Measurements from ENCODE around the gene AKAP13.

The AKAP13 gene

DNA sequence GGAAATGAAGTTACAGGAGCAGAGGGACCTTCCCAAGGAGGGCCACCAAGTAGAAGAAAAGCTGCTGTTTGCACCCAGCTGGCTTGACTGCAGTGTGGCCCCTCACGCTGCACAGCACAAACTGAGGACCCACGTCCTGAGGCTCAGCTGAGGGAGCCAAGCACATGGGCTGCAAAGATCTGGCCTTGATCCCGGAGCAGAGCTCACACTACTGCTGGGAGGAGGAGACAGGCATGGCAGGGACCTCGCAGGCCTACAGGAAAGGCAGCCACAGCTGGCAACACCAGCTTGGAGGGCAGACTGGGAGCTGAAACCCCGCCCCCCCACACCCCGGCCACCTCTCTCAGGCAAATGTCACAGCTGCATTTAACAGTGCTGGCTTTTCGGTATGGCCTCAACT is 374.6 kb downstream of the AKAP13 start:
- Histone ChIP-seq H3K4me1 (ENCODE audit: control insufficient read depth, insufficient read depth, low read length) (peaks cover 10% of the 10 kb centered on the region), H3K27me3 (ENCODE audit: control insufficient read depth, insufficient read depth, low read length) (no peaks in the 10 kb centered on the region), H3K9ac (ENCODE audit: low read length) (no peak overlapping the region), H3K36me3 (ENCODE audit: control insufficient read depth, insufficient read depth, low read length) (no peaks in the 10 kb centered on the region), H3K27ac (ENCODE audit: low read depth, low read length) (no peak overlapping the region), H3K4me3 (ENCODE audit: low read length) (no peak overlapping the region)

DNA sequence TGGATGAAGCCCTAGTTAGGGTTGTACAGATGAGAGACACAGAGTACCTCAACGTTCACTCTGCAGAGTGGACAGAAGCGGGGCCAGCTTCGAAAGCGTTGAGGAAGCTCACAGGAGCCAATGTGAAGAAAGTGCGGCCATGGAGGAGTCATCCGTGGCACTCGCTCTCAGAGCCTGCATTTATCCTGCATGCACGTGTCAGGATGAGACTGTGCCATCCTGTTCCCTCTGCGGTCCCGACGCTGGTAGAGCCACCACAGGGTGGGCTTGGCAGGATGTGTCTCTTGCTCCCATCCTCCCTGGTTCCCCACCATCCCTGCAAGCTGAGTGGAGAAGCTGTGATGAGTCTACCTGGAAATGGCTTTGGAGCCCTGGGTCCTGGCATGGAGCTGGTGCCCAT is 375.1 kb downstream of the AKAP13 start:
- Histone ChIP-seq H3K4me3 (ENCODE audit: low read length) (no peak overlapping the region), H3K36me3 (ENCODE audit: control insufficient read depth, insufficient read depth, low read length) (no peaks in the 10 kb centered on the region), H3K27ac (ENCODE audit: low read depth, low read length) (no peak overlapping the region), H3K4me1 (ENCODE audit: control insufficient read depth, insufficient read depth, low read length) (peaks cover 9% of the 10 kb centered on the region), H3K9ac (ENCODE audit: low read length) (no peak overlapping the region), H3K27me3 (ENCODE audit: control insufficient read depth, insufficient read depth, low read length) (no peaks in the 10 kb centered on the region)

DNA sequence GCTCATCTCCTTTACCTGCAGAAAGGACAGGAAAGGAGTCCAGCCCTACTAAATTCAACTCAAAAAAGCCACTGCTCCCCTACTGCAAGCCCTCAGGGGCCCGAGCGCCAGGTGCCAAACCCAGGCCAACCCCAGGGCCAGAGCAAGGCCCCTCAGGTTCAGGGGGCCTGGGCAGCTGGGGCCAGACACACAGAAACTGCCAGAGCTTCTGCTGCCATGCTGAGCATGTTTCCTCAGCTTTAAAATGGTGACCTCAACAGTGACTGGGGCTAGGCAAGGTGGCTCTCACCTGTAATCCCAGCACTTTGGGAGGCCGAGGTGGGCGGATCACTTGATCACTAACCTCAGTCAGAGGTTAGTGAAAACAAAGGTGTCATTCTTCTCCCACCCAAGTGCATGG is 375.5 kb downstream of the AKAP13 start:
- no peaks in the 10 kb centered on the region for H3K27me3 ChIP-seq (ENCODE audit: control insufficient read depth, insufficient read depth, low read length)
- no peaks in the 10 kb centered on the region for H3K36me3 ChIP-seq (ENCODE audit: control insufficient read depth, insufficient read depth, low read length)
- H3K4me3 ChIP-seq (ENCODE audit: low read length) = no peak overlapping the region
- H3K27ac ChIP-seq (ENCODE audit: low read depth, low read length) = no peak overlapping the region
- no peak overlapping the region for H3K9ac ChIP-seq (ENCODE audit: low read length)
- H3K4me1 ChIP-seq (ENCODE audit: control insufficient read depth, insufficient read depth, low read length) = peaks cover 5% of the 10 kb centered on the region

DNA sequence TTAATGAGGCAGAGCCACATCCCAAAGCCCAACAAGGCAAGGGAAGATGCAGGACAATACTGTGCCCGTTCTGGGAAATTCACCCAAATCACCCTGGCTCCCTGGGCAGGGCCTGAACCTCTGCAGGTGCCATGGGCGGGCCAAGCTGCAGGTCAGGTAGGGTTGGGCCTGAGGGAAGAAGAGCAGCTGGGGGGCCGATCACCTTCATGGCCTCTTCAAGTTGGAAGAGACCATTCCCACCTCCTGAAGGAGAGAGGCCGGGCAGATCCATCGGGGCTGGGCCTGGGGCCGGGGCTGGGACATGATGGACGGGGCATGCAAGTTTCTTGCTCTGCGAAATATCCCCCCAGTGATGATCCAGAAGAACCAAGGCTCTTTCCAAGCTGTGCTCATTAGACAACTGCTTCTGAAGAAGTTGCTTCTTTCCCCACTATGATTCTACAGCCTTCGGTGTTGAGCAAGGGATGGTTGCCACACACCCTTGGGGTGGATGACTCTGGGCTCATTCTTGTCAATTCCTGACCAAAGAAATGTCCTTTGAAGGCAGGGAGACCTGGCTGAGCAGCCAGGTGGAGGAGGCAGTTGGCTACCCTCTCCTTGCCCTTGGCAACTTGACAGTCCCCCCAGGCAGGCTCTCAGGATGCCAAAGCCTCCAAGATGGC is 376.1 kb downstream of the AKAP13 start:
- Histone ChIP-seq H3K4me1 (ENCODE audit: control insufficient read depth, insufficient read depth, low read length) (peaks cover 4% of the 10 kb centered on the region), H3K9ac (ENCODE audit: low read length) (no peak overlapping the region), H3K27ac (ENCODE audit: low read depth, low read length) (no peak overlapping the region), H3K36me3 (ENCODE audit: control insufficient read depth, insufficient read depth, low read length) (no peaks in the 10 kb centered on the region), H3K27me3 (ENCODE audit: control insufficient read depth, insufficient read depth, low read length) (no peaks in the 10 kb centered on the region), H3K4me3 (ENCODE audit: low read length) (no peak overlapping the region)

DNA sequence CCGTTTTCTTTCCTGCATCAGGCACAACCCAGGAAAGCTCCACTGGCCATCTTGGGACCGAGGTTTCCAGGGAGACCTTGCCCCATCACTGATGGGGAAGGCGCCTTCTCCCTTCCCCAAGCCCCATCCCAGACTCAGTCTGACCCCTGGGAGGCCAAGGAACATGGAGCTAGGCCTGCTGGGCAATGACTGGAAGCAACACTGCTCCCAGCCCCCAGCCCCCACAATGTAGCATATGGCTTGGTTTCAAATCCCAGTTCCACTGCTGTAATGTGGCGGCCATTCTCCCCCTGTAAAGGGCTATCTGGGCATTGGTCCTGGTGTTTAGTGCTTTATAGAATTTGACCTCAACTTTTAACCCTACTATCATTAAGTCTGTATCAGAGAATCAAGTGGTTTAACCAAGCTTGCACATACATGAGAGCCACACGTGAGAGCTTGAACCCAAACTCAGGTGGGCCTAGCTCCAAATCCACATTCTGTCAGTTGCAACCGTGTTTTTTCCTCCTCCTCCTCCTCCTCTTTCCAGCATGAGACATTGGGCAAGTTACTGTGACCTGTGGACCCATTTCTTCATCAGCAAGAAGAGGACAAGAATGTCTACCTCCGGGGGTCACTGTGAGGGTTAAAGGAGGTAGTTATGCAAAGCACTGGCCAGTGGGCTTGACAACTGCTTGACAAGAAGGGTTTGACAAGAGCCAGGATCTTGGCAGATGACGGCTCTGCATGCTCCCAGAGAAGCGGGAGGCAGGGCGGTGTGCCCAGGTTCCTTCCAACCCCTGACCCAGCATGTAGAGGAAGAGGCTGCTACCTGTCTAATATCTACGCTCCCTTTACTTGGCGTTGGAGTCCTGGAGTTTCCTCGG is 376.9 kb downstream of the AKAP13 start:
- H3K27ac ChIP-seq (ENCODE audit: low read depth, low read length) = no peak overlapping the region
- H3K4me3 ChIP-seq (ENCODE audit: low read length) = no peak overlapping the region
- H3K9ac ChIP-seq (ENCODE audit: low read length) = no peak overlapping the region
- H3K4me1 ChIP-seq (ENCODE audit: control insufficient read depth, insufficient read depth, low read length) = peaks cover 6% of the 10 kb centered on the region
- H3K36me3 ChIP-seq (ENCODE audit: control insufficient read depth, insufficient read depth, low read length) = no peaks in the 10 kb centered on the region
- no peaks in the 10 kb centered on the region for H3K27me3 ChIP-seq (ENCODE audit: control insufficient read depth, insufficient read depth, low read length)

DNA sequence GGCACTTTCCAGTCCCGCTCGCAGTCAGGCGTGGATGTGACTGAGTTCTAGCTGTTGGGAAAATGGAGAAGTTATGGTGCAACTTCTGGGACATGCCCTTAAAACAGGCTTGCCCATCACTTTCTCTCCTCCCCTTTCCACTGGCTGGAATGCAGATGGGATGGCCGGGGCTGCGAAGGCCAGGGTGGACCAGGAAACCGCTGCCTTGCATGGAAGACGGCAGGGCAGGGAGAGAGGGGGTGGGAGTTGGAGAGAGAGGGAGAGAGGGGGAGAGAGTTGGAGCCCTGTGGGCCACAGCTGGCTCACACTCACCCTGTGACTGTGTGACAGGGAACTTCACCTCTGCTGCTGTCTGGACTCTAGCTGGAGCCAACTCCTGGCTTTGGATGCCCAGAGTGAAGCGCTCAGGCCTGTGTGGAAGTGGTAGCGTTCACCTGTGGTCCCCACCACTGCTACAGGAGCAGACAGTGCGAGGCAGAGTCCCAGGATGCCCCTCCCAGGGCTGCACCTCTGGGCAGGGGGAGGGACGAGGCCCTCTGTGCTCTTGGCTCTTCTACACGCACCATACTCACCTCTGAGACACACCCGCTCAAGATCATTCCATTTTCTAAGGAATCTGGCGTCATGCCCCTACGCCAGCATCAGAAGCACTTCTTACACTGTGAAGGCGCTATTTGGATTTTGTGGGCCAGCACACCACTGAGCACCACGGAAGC is 377.7 kb downstream of the AKAP13 start:
- no peak overlapping the region for H3K4me3 ChIP-seq (ENCODE audit: low read length)
- no peaks in the 10 kb centered on the region for H3K36me3 ChIP-seq (ENCODE audit: control insufficient read depth, insufficient read depth, low read length)
- H3K9ac ChIP-seq (ENCODE audit: low read length) = no peak overlapping the region
- H3K4me1 ChIP-seq (ENCODE audit: control insufficient read depth, insufficient read depth, low read length) = peaks cover 6% of the 10 kb centered on the region
- no peak overlapping the region for H3K27ac ChIP-seq (ENCODE audit: low read depth, low read length)
- no peaks in the 10 kb centered on the region for H3K27me3 ChIP-seq (ENCODE audit: control insufficient read depth, insufficient read depth, low read length)

DNA sequence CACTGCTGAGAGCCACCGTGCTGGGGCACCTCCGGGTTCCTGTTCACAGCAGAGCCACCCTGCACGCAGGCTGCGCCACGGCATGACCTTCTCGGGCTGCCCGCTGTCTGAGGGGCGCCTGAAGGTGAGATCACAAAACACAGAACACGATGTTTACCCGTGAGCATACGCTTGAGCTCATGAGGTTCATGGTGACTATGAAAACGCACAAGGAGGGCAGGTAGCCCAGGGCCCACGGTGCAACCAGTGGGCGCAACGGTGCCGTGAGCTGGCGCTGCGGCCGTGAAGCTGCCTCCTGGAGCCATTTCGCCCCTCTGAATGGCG is 378.2 kb downstream of the AKAP13 start:
- no peaks in the 10 kb centered on the region for H3K36me3 ChIP-seq (ENCODE audit: control insufficient read depth, insufficient read depth, low read length)
- H3K9ac ChIP-seq (ENCODE audit: low read length) = no peak overlapping the region
- H3K4me1 ChIP-seq (ENCODE audit: control insufficient read depth, insufficient read depth, low read length) = peaks cover 6% of the 10 kb centered on the region
- no peaks in the 10 kb centered on the region for H3K27me3 ChIP-seq (ENCODE audit: control insufficient read depth, insufficient read depth, low read length)
- H3K27ac ChIP-seq (ENCODE audit: low read depth, low read length) = no peak overlapping the region
- H3K4me3 ChIP-seq (ENCODE audit: low read length) = no peak overlapping the region

DNA sequence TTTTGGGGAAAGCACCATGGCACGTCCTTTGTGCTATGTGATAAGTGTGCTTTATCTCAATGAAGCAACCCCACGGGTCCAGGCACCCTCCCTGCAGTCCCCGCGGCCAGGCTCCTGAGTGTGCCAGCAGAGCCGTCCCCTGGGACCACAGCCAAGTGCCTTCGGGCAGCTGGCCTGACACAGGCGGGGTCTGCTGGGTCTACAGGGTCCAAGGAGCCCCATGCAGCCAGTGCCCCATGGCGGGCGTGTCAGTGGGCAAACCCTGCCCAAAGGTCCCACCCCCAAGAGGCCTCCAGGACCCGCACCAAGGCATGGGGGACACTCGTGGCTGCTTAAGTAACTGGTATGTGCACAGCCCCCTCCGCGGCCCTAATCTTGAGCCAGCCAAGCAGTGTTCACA is 379.0 kb downstream of the AKAP13 start:
- H3K4me1 ChIP-seq (ENCODE audit: control insufficient read depth, insufficient read depth, low read length) = peaks cover 6% of the 10 kb centered on the region
- H3K27me3 ChIP-seq (ENCODE audit: control insufficient read depth, insufficient read depth, low read length) = no peaks in the 10 kb centered on the region
- no peak overlapping the region for H3K9ac ChIP-seq (ENCODE audit: low read length)
- no peak overlapping the region for H3K4me3 ChIP-seq (ENCODE audit: low read length)
- H3K36me3 ChIP-seq (ENCODE audit: control insufficient read depth, insufficient read depth, low read length) = no peaks in the 10 kb centered on the region
- no peak overlapping the region for H3K27ac ChIP-seq (ENCODE audit: low read depth, low read length)

DNA sequence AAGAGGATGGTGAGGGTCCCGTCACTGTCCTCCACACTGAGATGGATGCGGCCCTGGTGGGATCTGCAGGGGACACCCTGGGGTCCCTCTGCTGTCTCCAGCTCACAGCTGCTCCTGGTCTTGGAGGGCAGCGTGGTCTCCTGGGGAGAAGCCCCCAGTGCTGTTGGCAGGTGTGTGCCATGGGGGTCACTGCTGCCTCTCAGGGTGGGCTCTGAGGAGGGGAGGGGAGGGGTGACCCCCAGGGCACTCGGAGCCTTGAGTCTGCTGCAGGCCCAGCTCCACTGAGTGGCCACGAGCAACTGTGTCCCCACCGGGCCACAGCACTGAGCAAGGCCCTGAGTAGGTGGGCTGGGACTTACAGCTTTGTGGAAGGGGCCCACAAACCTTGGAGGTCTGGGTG is 379.6 kb downstream of the AKAP13 start:
- Histone ChIP-seq H3K27ac (ENCODE audit: low read depth, low read length) (no peak overlapping the region), H3K27me3 (ENCODE audit: control insufficient read depth, insufficient read depth, low read length) (no peaks in the 10 kb centered on the region), H3K36me3 (ENCODE audit: control insufficient read depth, insufficient read depth, low read length) (no peaks in the 10 kb centered on the region), H3K4me1 (ENCODE audit: control insufficient read depth, insufficient read depth, low read length) (peaks cover 6% of the 10 kb centered on the region), H3K4me3 (ENCODE audit: low read length) (no peak overlapping the region), H3K9ac (ENCODE audit: low read length) (no peak overlapping the region)

DNA sequence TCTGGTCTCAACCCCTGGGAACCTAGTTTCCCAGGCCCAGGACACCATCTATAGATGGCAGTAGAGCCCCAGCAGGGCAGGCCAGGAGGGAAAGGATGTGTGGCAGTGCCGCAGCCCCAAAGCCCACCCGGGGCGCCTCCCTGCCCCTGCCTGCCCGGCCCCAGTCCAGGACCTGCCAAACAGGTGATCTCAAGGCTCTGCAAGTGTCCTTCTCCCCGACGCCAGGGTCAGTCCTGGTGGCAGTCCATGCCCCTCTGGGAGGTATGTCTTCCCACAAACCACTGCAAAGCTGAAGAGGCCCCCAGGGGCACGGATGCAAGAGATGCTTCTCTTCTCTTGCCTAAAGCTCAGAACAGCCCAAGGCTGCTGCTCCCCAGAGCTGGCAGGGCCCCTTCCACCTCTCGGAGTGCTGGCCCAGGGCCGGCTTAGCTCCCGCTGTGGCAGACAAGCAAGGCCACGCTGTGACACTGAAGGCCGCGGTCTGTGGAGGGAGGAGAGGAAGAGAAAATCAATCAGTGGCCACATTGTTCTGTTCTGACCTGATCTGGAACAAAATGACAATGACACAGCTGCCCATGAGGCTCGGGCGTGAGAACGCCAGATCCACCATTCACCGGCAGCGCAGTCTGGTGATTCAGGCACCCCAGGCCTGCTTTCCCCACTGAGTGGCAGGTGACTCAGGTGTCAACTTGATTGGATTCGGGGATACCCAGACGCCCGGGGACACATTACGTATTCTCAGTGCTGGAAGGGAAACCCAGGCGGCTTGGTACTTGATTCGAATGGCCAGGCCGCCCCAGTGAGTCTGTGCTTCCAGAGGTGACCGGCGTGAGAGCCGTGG is 380.3 kb downstream of the AKAP13 start:
- Histone ChIP-seq H3K36me3 (ENCODE audit: control insufficient read depth, insufficient read depth, low read length) (no peaks in the 10 kb centered on the region), H3K27me3 (ENCODE audit: control insufficient read depth, insufficient read depth, low read length) (no peaks in the 10 kb centered on the region), H3K9ac (ENCODE audit: low read length) (no peak overlapping the region), H3K4me1 (ENCODE audit: control insufficient read depth, insufficient read depth, low read length) (peaks cover 4% of the 10 kb centered on the region), H3K27ac (ENCODE audit: low read depth, low read length) (no peak overlapping the region), H3K4me3 (ENCODE audit: low read length) (no peak overlapping the region)

DNA sequence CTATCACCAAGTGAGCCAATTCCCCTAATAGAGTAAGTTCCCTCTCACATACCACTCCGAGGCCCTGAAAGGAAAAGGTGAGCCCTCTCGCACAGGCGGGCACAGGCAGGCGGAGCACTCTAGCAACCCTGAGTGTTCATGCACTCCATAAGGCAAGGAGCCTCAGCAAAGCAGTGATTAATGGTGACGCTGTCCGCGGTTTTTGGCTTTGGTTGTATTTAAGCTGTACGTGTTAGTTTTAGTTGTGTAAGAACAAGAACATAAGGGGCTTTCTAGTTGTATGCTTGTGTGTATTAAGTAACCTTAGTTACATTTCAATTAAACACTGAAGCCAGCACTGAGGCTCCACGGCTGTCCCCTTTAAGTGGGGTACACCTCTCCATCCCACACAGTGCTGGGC is 381.2 kb downstream of the AKAP13 start:
- H3K27me3 ChIP-seq (ENCODE audit: control insufficient read depth, insufficient read depth, low read length) = no peaks in the 10 kb centered on the region
- H3K9ac ChIP-seq (ENCODE audit: low read length) = no peak overlapping the region
- H3K36me3 ChIP-seq (ENCODE audit: control insufficient read depth, insufficient read depth, low read length) = no peaks in the 10 kb centered on the region
- peaks cover 4% of the 10 kb centered on the region for H3K4me1 ChIP-seq (ENCODE audit: control insufficient read depth, insufficient read depth, low read length)
- no peak overlapping the region for H3K27ac ChIP-seq (ENCODE audit: low read depth, low read length)
- no peak overlapping the region for H3K4me3 ChIP-seq (ENCODE audit: low read length)

Data from rectal smooth muscle tissue (tissue), 1 donor.